ENCODE results near the gene CELSR1. TPM values are rescaled to one million over a fixed set of nuclear protein-coding genes. Genes with fewer than 3 reads are reported as not detected.

Gene CELSR1
- total and polyA plus RNA-seq, 2 of the 13 experiments (the other 11 are each of a cell fraction or from before 2014, with no cell fraction given) = 0.78 to 1.8 TPM

GRCh38 chr22:46542011-46542985 is 4.9 kb upstream of the CELSR1 start (continued):
- TF ChIP-seq SNAPC4 (CRISPR knock-in tag; IDR thresholded peaks at IDR 0.05) (no peak), ZBTB40 (IDR thresholded peaks at IDR 0.05) (no peak), ZBTB40 (CRISPR knock-in tag; IDR thresholded peaks at IDR 0.05) (no peak), ZNF564 (CRISPR knock-in tag; IDR thresholded peaks at IDR 0.05) (no peak), CAMTA2 (CRISPR knock-in tag; IDR thresholded peaks at IDR 0.05; ENCODE audit: borderline replicate concordance) (0 out of 2 replicates have a peak, but pooled peaks have one; percentile 44), ZNF33A (CRISPR knock-in tag; IDR thresholded peaks at IDR 0.05; ENCODE audit: borderline replicate concordance) (no peak), ZNF230 (CRISPR knock-in tag; IDR thresholded peaks at IDR 0.05) (no peak), MNT (IDR thresholded peaks at IDR 0.05) (no peak)
- TF ChIP-seq, protein P1, sequence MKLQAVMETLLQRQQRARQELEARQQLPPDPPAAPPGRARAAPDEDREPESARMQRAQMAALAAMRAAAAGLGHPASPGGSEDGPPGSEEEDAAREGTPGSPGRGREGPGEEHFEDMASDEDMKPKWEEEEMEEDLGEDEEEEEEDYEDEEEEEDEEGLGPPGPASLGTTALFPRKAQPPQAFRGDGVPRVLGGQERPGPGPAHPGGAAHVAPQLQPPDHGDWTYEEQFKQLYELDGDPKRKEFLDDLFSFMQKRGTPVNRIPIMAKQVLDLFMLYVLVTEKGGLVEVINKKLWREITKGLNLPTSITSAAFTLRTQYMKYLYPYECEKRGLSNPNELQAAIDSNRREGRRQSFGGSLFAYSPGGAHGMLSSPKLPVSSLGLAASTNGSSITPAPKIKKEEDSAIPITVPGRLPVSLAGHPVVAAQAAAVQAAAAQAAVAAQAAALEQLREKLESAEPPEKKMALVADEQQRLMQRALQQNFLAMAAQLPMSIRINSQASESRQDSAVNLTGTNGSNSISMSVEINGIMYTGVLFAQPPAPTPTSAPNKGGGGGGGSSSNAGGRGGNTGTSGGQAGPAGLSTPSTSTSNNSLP (IDR thresholded peaks at IDR 0.05; ENCODE audit: low read depth, low read length) = no peak
